Fibroblast of skin of scalp (primary cell): Measurements from ENCODE around the gene ITGAL.
"Not testable (repeated sequence)": the region's sequence is repeated elsewhere in the genome, so short reads cannot be mapped to it uniquely, and the experiment has no call there.

Experiments
- DNase-seq: peaks from one replicate; pipeline ENCODE4 v3.0.0-alpha.2; 2013

Gene ITGAL

DNA sequence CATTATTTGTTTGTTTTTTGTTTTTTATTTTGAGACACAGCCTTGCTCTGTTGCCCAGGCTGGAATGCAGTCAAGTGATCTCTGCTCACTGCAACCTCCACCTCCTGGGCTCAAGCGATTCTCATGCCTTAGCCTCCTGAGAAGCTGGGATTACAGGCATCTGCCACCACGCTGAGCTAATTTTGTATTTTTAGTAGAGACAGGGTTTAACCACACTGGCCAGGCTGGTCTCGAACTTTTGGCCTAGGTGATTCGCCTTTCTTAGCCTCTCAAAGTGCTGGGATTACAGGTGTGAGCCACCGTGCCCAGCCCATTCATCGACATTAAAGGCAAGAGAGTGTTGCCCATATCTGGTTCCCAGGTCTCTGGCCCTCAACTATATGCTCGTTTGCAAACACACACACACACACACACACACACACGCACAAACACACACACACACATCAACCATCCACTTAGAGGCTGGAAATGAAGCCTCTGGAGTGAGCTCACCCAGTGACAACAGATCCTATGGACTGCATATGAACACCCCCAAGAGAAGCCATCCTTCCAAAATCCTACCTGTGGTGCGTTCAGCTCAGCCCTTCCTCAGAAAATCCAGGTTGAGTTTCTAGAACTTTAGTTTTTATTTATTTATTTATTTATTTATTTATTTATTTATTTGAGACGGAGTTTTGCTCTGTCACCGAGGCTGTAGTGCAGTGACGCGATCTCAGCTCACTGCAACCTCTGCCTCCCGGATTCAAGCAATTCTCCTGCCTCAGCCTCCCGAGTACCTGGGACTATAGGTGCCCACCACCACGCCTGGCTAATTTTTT, 14.6 kb upstream of the ITGAL start:
- no peak for DNase-seq

DNA sequence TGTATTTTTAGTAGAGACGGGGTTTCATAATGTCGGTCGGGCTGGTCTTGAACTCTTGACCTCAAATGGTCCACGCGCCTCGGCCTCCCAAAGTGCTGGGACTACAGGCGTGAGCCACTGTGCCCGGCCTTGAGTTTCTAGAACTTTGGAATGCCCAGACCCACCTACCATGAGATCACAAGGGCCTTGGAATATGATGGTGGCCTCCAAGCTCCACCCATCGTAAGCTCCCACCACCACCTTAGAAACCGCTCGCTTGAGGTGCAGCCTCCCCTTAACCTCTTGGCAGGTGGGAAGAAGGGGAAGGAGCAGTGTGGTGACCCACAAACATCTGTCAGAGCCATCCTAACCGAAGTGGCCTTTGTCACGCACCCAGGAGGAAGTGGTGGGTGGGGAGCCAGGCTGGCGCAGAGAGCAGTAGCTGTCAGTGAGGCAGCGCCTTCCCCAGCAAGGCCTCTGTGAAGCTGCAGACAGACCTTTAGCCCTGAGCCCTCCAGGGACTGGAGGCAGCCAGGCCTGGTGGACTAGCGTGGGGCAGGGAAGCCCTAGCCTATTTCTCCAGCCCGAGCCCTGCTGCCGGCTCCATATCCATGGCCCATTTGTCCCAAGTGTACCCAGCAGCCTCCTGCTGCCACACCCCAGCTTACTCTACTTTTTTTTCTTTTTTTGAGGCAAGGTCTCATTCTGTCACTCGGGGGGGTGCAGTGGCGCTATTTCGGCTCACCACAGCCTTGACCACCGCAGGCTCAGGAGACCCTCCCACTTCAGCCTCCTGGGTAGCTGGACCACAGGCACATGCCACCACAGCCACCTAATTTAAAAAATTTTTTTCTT, 13.8 kb upstream of the ITGAL start:
- no peak for DNase-seq

DNA sequence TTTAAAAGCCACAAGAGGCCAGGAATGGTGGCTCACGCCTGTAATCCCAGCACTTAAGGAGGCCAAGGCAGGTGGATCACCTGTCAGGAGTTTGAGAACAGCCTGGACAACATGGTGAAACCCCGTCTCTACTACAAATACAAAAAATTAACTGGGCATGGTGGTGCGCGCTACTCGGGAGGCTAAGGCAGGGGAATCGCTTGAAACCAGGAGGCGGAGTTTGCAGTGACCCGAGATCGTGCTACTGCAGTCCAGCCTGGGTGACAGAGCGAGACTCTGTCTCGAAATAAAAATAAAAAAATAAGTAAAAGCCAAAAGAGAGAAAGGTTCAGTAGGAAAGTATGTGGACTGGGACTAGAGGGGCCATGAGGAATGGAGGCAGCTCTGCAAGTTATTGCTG, 13.1 kb upstream of the ITGAL start:
- DNase-seq: no peak

DNA sequence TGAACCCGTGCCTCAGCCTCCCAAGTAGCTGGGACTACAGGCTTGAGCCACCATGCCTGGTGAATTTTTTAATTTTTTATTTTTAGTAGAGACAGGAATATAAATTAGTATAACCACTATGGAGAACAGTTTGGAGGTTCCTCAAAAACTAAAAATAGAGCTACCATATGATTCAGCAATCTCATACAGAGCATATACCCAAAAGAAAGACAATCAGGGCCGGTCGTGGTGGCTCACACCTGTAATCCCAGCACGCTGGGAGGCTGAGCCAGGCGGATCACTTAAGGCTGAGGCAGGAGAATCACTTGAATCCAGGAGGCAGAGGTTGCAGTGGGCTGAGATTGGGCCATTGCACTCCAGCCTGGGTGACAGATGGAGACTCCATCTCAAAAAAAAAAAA, 11.1 kb upstream of the ITGAL start:
- DNase-seq: not testable (repeated sequence)

DNA sequence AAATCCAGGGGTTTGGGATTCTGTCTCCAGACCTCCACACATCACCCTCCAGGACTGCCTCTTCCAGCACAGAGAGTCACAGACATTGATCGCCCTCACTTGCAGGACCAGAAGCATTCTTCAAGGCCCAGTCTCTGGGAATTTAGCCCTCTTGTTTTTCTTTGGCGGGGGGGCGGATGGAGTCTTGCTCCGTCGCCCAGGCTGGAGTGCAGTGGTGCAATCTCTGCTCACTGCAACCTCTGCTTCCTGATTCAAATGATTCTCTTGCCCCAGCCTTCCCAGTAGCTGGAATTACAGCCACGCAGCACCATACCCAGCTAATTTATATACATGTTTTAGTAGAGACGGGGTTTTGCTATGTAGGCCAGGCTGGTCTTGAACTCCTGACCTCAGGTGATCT, 8.5 kb upstream of the ITGAL start:
- no peak for DNase-seq

DNA sequence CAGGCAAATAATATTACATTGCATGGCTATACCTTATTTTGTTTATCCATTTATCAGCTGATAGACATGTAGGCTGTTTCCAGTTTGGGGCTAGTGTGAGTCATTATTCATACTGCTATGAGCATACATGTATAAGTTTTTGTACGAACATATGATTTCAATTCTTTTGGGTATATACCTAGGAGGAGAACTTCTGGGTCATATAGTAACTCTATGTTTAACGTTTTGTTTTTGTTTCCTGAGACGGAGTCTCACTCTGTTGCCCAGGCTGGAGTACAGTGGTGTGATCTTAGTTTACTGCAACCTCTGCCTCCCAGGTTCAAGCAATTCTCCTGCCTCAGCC, 2.4 kb upstream of the ITGAL start:
- DNase-seq: no peak

DNA sequence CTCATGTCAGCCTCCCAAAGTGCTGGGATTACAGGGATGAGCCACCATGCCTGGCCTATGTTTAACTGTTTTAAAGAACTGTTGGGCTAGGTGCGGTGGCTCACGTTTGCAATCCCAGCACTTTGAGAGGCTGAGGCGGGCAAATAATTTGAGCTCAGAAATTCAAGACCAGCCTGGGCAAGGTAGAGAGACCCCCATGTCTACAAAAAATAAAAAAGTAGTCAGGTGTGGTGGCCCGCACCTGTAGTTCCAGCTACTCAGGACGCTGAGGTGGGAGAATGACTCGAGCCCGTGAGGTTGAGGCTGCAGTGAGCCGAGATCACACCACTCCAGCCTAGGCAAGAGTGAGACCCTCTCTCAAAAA, 1.9 kb upstream of the ITGAL start:
- no peak for DNase-seq

DNA sequence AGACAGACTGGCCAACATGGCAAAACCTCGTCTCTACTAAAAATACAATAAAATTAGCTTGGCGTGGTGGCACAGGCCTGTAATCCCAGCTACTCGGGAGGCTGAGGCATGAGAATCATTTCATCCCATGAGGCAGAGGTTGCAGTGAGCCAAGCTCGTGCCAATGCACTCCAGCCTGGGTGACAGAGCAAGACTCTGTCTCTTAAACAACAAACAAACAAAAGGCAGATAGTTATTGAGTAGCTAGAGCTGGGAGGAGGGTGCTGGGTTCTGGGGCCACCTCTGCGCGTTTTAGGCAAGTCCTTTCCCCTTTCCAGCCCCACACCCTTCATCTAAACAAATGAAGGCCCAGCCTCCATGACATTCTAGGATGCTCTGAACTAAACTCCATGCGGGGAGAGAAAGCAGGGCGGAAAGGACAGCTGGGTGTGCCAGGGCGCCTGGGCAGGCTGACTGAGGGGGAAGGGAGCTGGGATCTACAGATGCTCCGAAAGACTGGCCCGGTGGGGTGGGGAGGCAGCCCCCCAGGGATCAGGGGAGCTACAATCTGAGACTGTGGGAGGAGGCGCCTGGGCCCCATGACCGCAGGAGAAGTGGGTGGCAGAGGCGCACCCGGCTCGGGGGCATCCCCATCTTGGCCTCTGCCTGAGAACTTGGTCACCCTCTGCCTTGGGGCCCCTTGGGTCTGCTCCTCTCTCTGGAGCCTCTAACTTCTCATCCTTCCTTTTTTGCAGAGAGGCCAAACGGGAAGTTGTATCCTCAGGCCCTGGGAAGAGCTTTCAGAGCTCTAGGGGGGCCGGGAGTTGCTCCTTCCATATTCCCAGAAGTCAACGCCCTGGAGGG, 910 bp downstream of the ITGAL start:
- DNase-seq: no peak

DNA sequence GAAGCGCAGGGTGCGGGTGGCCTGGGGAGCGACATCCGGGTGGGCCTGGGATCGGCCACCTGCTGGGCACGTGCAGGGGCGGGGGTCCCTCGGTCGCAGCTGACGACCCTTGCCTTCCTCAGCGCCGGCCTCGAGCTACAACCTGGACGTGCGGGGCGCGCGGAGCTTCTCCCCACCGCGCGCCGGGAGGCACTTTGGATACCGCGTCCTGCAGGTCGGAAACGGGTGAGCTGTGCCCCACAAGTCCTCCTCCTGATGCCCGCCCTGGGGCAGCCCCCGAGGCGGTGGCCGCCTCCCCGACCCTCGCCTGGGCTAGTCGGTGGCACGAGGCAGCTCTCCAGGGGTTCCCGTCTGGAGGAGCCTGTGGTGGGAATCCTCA, 1.5 kb downstream of the ITGAL start:
- no peak for DNase-seq

DNA sequence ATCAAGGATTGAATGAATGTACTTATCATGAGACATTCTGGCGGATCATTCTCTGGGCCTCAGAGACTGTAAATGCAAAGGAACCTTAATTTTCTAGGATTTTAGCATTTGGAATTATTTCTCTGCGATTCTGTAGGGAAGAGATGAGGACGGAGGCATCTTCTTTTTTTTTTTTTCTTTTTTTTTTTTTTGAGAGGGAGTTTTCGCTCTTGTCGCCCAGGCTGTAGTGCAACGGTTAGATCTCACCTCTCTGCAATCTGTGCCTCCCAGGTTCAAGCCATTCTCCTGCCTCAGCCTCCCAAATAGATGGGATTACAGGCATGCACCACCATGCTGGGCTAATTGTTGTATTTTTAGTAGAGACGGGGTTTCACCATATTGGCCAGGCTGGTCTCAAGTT, 2.1 kb downstream of the ITGAL start:
- no peak for DNase-seq

DNA sequence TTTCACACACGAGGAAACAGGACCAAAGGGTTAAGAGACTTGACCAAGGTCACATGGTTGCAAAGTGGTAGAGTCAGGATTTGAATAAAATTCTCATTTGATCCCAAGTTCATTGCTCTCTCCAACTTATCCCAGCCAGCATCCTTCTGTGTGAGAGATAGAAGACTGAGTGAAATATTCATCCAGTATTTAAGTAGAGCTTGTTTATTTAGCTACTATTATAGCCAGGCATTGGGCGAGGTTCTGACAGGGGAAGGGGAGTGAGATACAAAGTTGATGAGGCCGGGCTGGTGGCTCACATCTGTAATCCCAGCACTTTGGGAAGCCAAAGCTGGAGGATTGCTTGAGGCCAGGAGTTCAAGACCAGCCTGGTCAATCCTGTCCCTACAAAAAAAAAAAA, 4.4 kb downstream of the ITGAL start:
- DNase-seq: no peak

DNA sequence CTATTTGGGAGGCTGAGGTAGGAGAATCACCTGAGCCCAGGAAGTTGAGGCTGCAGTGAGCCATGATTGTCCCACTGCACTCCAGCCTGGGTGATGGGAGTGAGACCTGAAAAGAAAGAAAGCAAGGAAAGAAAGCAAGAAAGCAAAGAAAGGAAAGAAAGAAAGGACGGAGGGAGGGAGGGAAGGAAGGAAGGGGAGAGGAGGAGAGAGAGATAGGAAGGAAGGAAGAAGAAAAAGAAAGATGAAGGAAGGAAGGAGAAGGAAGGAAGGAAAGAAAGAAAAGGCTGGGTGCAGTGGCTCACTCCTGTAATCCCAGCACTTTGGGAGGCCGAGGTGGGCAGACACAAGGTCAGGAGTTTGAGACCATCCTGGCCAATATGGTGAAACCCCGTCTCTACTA, 5.2 kb downstream of the ITGAL start:
- DNase-seq: not testable (repeated sequence)

DNA sequence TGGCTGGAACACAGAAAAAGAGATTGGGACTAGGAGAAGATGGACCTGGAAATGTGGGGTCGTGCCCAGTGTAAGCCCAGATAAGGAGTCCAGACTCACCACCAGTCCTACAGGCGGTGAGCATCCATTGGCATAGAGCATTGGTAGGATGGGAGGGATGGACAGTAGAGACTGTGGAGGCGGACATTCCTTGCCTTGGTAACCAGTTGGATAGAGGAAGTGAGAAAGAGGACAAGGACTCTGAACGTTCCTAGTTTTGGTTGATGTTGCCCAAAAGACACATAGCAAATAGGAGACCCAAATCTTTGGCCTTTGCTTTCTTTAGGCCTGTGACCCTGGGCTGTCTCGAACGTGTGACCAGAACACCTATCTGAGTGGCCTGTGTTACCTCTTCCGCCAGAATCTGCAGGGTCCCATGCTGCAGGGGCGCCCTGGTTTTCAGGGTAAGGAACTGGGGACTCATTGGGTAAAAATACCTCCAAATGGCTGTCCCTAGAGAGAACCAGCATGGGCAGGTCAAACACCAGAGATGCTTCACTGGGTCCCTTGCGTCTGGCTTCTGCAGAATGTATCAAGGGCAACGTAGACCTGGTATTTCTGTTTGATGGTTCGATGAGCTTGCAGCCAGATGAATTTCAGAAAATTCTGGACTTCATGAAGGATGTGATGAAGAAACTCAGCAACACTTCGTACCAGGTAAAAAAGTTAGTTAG, 6.4 kb downstream of the ITGAL start:
- no peak for DNase-seq

DNA sequence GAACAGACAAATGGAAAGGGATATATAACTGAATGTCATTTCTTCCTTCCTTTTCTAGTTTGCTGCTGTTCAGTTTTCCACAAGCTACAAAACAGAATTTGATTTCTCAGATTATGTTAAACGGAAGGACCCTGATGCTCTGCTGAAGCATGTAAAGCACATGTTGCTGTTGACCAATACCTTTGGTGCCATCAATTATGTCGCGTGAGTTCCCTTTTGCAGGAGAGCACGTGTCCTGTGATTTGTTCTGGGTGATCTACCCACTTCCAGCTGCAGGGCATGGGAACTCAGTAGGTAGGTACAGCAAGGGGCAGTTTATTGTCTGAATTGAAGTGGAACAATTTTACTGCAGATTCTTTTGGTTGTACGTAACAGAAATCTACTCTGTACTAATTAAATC, 8.8 kb downstream of the ITGAL start:
- DNase-seq: no peak

DNA sequence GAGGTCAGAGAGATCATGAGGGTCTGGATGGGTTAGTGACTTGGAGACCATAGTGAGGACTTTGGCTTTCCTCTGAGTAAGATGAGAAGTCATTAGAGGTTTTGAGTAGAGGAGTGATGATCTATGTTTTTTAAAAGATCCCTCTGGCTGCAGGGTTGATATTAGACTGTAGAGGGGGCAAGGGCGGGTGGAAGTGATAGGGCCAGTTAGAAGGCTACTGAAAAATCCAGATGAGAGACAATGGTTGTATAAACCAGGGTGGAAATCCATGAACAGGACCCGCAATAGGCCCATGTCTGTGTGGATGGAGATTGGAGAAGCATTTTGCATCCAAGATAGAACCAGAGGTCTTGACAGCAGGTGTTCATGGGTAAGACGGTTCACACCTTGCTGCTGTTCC, 9.8 kb downstream of the ITGAL start:
- no peak for DNase-seq

DNA sequence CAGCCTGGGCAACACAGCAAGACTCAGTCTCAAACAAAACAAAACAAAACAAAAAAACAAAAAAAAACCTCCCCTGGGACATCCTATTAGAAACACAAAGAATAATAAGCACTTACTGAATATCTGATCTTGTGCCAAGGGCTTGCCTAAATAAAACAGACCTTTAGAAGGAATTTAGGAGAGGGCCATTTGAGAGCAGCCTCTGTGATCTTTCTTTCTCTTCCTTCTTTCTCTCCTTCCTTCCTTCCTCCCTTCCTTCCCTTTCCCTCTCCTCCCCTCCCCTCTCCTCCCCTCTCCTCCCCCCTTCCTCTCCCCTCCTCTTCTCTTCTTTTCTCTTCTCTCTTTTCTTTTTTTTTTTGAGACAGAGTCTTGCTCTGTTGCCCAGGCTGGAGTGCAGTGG, 12.3 kb downstream of the ITGAL start:
- no peak for DNase-seq

DNA sequence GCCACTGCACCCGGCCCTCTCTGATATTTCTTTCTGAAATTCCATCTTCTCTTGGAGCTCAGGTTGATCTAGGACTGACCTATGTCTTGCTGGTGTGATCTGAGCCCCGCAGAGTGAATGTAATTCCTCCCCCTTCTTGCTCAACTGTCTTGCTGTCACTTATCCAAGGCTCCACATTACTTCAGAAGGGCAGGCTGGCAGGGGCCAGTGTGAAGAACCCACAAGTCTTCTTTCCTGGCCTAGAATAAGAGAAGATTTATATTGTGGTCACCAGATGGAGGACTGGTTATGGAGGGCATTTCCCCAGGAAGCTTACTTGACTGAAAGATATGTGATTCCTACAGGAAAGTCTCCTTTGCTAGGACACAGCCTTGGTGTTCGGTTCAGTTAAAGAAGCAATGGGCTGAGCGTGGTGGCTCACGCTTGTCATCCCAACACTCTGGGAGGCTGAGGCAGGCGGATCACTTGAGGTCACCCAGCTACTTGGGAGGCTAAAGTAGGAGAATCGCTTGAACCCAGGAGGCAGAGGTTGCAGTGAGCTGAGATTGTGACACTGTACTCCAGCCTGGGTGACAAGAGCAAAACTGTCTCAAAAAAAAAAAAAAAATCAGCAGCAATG, 13.4 kb downstream of the ITGAL start:
- DNase-seq: no peak

DNA sequence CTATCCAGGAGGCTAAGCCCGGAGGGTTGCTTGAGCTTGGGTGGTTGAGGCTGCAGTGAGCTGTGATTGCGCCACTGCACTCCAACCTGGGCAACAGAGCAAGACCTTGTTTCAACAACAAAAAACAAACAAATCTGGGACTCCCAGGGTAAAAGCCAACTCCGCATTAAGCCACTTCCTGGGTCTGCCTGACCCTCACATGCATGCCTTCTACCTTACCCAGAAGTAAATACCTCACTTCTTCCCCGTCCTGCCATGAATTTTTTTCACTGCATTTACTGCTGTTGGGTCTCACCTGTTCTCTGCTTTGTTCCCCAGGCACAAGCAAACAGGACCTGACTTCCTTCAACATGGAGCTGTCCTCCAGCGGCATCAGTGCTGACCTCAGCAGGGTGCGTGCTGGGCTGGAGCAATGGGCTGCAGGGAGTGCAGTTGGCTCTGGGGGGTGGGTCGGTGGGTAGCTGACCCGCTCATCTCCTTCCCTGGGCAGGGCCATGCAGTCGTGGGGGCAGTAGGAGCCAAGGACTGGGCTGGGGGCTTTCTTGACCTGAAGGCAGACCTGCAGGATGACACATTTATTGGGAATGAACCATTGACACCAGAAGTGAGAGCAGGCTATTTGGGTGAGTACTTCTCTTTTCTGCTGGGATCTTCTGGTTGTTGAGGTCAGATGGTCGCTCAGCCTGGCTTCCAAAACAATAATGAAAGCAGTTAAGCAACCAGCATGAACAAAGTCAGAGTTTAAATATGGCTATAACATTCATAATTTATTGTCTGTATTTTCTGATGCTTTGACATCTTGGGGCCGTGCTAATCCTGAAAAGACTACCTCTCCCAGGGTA, 16.4 kb downstream of the ITGAL start:
- no peak for DNase-seq

DNA sequence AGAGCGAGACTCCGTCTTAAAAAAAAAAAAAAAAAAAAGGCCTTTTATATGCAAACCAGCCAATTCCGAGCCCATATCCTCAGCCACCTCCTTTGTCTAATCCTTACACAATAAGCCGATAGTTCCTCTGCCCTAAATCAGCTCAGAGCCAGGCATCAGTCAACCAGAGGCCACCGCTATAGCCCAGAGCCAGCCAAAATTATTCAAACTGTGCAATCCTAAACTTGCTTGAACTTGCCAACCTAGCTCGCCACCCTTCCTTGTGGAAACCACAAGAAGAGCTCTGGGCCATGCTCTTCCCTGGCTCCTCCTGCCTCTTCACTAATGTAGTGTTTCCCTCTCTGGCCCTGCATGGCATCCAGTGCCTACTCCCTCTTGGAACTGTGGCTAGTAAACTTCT, 17.7 kb downstream of the ITGAL start:
- no peak for DNase-seq

DNA sequence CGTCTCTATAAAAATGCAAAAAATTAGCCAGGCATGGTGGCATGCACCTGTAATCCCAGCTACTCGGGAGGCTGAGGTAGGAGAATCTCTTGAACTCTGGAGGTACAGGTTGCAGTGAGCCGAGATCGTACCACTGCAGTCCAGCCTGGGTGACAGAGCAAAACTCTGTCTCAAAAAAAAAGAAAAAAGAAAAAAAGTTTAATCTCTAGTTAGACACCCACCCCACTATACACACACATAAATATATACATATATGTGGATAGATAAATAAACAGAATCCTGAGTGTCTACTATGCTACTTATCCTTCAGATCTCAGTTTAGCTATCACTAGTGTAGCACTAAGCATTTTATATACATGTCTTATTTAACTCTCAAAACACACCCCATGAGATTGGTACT, 18.7 kb downstream of the ITGAL start:
- no peak for DNase-seq

DNA sequence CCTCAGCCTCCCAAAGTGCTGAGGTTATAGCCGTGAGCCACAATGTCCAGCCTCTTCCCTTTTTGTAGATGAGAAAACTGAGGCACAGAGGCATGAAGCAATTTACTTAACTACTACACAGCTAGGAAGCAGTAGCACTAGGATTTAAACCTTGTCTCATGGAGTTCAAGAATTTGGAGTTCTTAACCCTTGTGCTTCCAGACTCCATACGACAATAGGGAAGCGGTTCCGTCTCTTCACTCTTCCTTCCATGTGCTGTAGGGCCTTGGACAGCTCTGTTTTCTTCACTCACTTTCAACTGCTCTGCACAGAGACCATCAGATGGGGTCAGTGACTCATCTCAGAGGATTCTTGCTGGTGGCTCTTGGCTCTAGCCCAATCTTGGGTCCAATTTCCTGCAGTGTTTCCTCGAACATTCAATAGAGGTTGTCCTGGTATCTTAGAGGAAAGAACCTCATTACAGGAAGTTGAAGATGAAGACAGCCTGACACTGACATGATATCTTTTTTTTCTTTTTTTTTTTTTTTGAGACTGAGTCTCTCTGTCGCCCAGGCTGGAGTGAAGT, 19.3 kb downstream of the ITGAL start:
- peak; percentile 90 for DNase-seq
